ENCODE measurements around the gene CCT7.

GRCh38 chr2:73291461-73292315 lies 57.6 kb downstream of the CCT7 start:
- TF ChIP-seq GATA3 (IDR thresholded peaks at IDR 0.05; ENCODE audit: low read depth, low read length), result no peak
- TF ChIP-seq GATA2 (IDR thresholded peaks at IDR 0.05; ENCODE audit: low read depth, low read length), result no peak

Data from SH-SY5Y (cell line).